Brain microvascular endothelial cell (primary cell): Measurements from ENCODE around the gene SNED1.

ENCODE experiments used
- DNase-seq: peaks from one replicate; pipeline ENCODE4 v3.0.0-alpha.2; 2020
- H3K27ac ChIP-seq: fragments of 250-450 bp; sonication (Bioruptor Pico); 2 replicates; pipeline ENCODE4 v1.5.1; 2020; ENCODE audit warnings: mild to moderate bottlenecking, moderate library complexity
- H3K27me3 ChIP-seq: fragments of 250-450 bp; sonication (Bioruptor Pico); replicated peaks from 2 replicates; pipeline ENCODE4 v1.5.1; 2020; ENCODE audit warnings: mild to moderate bottlenecking
- H3K36me3 ChIP-seq: fragments of 250-450 bp; sonication (Bioruptor Pico); replicated peaks from 2 replicates; pipeline ENCODE4 v1.5.1; 2020; ENCODE audit warnings: mild to moderate bottlenecking
- H3K4me3 ChIP-seq: 2 replicates; pipeline ENCODE4 v1.5.1; 2011; ENCODE audit warnings: low read depth, mild to moderate bottlenecking, control low read depth, low read length, moderate library complexity
- CTCF ChIP-seq: IDR thresholded peaks from 2 replicates; pipeline ENCODE4 v1.5.1; 2011; ENCODE audit warnings: low read depth, mild to moderate bottlenecking, moderate library complexity, low read length, control low read depth, inconsistent platforms; ENCODE audit errors: missing control alignments
- in situ Hi-C: cut with HindIII; loops from 2 replicates; pipeline ENCODE4 v1.10.0; 2017; ENCODE audit warnings: low sequenced_read_pairs, low pct_ligation_motif_present

The SNED1 gene

GRCh38 chr2:240986787-240987411 is 11.5 kb upstream of the SNED1 start:
- Histone ChIP-seq H3K4me3 (no peak overlapping the region), H3K27me3 (peaks cover 10% of the 10 kb centered on the region), H3K36me3 (no peaks in the 10 kb centered on the region), H3K27ac (no peak overlapping the region)
- in situ Hi-C loops = no loop called here
- no peak for DNase-seq
- TF ChIP-seq CTCF = no peak

- in situ Hi-C loops = no loop called here
- no peak for DNase-seq
- no peak overlapping the region for H3K4me3 ChIP-seq
- H3K36me3 ChIP-seq = no peaks in the 10 kb centered on the region
- H3K27ac ChIP-seq = no peak overlapping the region
- peaks cover 8% of the 10 kb centered on the region for H3K27me3 ChIP-seq
- TF ChIP-seq CTCF = no peak
These were observed 10.8 kb upstream of the SNED1 start for GRCh38 chr2:240987588-240987987.

GRCh38 chr2:240988146-240988545 is 10.3 kb upstream of the SNED1 start:
- TF ChIP-seq CTCF = no peak
- H3K27ac ChIP-seq = no peak overlapping the region
- peak; percentile 24 for DNase-seq
- H3K36me3 ChIP-seq = no peaks in the 10 kb centered on the region
- peaks cover 4% of the 10 kb centered on the region for H3K27me3 ChIP-seq
- no peak overlapping the region for H3K4me3 ChIP-seq
- in situ Hi-C loops = no loop called here

GRCh38 chr2:240988571-240989271 is 9.7 kb upstream of the SNED1 start:
- in situ Hi-C loops = no loop called here
- Histone ChIP-seq H3K36me3 (no peaks in the 10 kb centered on the region), H3K27me3 (no peaks in the 10 kb centered on the region), H3K4me3 (no peak overlapping the region), H3K27ac (no peak overlapping the region)
- no peak for DNase-seq
- no peak for TF ChIP-seq CTCF

- Histone ChIP-seq H3K27ac (no peak overlapping the region), H3K36me3 (no peaks in the 10 kb centered on the region), H3K4me3 (no peak overlapping the region), H3K27me3 (no peaks in the 10 kb centered on the region)
- TF ChIP-seq CTCF = peak; percentile 76
- DNase-seq = no peak
- in situ Hi-C loops = no loop called here
These were observed 8.8 kb upstream of the SNED1 start for GRCh38 chr2:240989451-240990265.
